NB4 (cell line): ENCODE data around the gene SLC38A10.

Experiments
- CTCF ChIP-seq: IDR thresholded peaks from one replicate; pipeline ENCODE4 v1.5.1; 2012; ENCODE audit warnings: low read depth, low read length
- MAX ChIP-seq: IDR thresholded peaks from 2 replicates; pipeline ENCODE4 v1.6.1; 2011; ENCODE audit warnings: low read depth, low read length
- MYC ChIP-seq: IDR thresholded peaks from 2 replicates; pipeline ENCODE4 v1.6.1; 2011; ENCODE audit warnings: low read depth, low read length
- POLR2A ChIP-seq: IDR thresholded peaks from 2 replicates; pipeline ENCODE4 v1.6.1; 2011; ENCODE audit warnings: mild to moderate bottlenecking; ENCODE audit not compliant: insufficient read length; ENCODE audit errors: extremely low read depth

- TF ChIP-seq CTCF (peak; percentile 73), MAX (peak; percentile 37; the same call in 1 of the 2 replicates), MYC (peak; percentile 68), POLR2A (peak; percentile 15)
These were observed 40.0 kb downstream of the SLC38A10 start for GRCh38 chr17:81254955-81255717.
